ENCODE measurements around the gene MST1. TPM values are rescaled to one million over a fixed set of nuclear protein-coding genes. Genes with fewer than 3 reads are reported as not detected.

MST1 gene
- total and polyA plus RNA-seq, 2 of the 8 experiments (the other 6 are each of a cell fraction or from before 2014, with no cell fraction given), result 6.2 to 9.5 TPM

GRCh38 chr3:49725906-49726681 is 36.8 kb upstream of the MST1 start (continued):
- TF ChIP-seq, protein P1, sequence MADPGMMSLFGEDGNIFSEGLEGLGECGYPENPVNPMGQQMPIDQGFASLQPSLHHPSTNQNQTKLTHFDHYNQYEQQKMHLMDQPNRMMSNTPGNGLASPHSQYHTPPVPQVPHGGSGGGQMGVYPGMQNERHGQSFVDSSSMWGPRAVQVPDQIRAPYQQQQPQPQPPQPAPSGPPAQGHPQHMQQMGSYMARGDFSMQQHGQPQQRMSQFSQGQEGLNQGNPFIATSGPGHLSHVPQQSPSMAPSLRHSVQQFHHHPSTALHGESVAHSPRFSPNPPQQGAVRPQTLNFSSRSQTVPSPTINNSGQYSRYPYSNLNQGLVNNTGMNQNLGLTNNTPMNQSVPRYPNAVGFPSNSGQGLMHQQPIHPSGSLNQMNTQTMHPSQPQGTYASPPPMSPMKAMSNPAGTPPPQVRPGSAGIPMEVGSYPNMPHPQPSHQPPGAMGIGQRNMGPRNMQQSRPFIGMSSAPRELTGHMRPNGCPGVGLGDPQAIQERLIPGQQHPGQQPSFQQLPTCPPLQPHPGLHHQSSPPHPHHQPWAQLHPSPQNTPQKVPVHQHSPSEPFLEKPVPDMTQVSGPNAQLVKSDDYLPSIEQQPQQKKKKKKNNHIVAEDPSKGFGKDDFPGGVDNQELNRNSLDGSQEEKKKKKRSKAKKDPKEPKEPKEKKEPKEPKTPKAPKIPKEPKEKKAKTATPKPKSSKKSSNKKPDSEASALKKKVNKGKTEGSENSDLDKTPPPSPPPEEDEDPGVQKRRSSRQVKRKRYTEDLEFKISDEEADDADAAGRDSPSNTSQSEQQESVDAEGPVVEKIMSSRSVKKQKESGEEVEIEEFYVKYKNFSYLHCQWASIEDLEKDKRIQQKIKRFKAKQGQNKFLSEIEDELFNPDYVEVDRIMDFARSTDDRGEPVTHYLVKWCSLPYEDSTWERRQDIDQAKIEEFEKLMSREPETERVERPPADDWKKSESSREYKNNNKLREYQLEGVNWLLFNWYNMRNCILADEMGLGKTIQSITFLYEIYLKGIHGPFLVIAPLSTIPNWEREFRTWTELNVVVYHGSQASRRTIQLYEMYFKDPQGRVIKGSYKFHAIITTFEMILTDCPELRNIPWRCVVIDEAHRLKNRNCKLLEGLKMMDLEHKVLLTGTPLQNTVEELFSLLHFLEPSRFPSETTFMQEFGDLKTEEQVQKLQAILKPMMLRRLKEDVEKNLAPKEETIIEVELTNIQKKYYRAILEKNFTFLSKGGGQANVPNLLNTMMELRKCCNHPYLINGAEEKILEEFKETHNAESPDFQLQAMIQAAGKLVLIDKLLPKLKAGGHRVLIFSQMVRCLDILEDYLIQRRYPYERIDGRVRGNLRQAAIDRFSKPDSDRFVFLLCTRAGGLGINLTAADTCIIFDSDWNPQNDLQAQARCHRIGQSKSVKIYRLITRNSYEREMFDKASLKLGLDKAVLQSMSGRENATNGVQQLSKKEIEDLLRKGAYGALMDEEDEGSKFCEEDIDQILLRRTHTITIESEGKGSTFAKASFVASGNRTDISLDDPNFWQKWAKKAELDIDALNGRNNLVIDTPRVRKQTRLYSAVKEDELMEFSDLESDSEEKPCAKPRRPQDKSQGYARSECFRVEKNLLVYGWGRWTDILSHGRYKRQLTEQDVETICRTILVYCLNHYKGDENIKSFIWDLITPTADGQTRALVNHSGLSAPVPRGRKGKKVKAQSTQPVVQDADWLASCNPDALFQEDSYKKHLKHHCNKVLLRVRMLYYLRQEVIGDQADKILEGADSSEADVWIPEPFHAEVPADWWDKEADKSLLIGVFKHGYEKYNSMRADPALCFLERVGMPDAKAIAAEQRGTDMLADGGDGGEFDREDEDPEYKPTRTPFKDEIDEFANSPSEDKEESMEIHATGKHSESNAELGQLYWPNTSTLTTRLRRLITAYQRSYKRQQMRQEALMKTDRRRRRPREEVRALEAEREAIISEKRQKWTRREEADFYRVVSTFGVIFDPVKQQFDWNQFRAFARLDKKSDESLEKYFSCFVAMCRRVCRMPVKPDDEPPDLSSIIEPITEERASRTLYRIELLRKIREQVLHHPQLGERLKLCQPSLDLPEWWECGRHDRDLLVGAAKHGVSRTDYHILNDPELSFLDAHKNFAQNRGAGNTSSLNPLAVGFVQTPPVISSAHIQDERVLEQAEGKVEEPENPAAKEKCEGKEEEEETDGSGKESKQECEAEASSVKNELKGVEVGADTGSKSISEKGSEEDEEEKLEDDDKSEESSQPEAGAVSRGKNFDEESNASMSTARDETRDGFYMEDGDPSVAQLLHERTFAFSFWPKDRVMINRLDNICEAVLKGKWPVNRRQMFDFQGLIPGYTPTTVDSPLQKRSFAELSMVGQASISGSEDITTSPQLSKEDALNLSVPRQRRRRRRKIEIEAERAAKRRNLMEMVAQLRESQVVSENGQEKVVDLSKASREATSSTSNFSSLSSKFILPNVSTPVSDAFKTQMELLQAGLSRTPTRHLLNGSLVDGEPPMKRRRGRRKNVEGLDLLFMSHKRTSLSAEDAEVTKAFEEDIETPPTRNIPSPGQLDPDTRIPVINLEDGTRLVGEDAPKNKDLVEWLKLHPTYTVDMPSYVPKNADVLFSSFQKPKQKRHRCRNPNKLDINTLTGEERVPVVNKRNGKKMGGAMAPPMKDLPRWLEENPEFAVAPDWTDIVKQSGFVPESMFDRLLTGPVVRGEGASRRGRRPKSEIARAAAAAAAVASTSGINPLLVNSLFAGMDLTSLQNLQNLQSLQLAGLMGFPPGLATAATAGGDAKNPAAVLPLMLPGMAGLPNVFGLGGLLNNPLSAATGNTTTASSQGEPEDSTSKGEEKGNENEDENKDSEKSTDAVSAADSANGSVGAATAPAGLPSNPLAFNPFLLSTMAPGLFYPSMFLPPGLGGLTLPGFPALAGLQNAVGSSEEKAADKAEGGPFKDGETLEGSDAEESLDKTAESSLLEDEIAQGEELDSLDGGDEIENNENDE (IDR thresholded peaks at IDR 0.05; ENCODE audit: insufficient replicate concordance, low read length), result no peak
- TF ChIP-seq KDM4A (IDR thresholded peaks at IDR 0.05; ENCODE audit: low read depth, low read length, severe bottlenecking) (no peak), SAP30 (IDR thresholded peaks at IDR 0.05; ENCODE audit: insufficient read depth, insufficient replicate concordance, low read length) (no peak), TAF1 (IDR thresholded peaks at IDR 0.05; ENCODE audit: low read depth, low read length) (no peak), GTF2F1 (IDR thresholded peaks at IDR 0.05; ENCODE audit: borderline replicate concordance, low read depth, low read length) (no peak)
